GM19328 (cell line): ENCODE results near the gene HOXB8.

Experiments used
- ATAC-seq: cut with Tn5 transposase; IDR thresholded peaks from one replicate; pipeline ENCODE4 v1.9.1; 2021; ENCODE audit warnings: mild to moderate bottlenecking, moderate library complexity; ENCODE audit not compliant: unreplicated experiment

HOXB8 gene

DNA sequence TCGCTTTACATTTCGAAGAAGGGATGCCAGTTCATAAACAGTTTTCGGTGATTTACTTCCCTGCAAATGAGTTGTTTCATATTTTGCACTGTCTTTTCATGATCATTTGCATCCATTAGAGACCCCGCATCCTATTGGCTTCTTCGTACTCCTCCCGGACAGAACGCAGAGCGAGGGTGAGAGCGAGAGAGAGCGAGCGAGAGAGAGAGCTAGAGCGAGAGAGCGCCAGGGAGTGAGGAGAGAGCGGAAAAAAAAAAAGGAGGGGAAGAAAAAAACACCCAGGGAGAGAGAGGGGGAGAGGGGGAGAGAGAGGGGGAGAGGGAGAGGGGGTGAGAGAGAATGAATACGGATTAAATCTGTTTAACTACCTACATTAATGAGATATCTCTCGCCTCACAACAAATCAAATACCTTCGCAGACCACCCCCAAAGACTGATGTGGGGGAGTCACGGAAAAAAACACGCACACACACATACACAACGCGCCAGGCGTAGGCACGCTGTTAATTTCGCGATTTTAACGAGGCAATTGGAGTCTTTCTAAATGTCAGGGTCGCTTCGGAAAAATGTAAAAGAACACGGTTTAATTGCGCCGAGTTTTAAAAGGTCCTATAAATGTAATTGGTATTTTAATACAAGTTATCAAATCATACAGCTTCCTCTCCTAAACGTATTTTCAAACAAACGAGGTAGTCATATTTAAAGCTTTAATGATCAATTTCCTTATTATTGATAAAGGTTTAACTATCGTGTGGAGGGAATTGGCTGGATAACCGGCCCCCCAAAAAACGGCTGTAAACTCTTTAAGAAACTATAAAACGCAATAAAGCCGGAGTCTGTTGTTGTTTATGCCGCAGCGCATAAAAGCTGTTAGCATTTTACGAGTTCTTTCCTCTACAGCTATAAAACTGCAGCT, at the start of gene HOXB8:
Gene HOXB8 (minus strand): TSS at position 246 of the 916 bp plus-strand sequence. CDS start 588 bp downstream, outside the sequence.
- no peak for ATAC-seq

DNA sequence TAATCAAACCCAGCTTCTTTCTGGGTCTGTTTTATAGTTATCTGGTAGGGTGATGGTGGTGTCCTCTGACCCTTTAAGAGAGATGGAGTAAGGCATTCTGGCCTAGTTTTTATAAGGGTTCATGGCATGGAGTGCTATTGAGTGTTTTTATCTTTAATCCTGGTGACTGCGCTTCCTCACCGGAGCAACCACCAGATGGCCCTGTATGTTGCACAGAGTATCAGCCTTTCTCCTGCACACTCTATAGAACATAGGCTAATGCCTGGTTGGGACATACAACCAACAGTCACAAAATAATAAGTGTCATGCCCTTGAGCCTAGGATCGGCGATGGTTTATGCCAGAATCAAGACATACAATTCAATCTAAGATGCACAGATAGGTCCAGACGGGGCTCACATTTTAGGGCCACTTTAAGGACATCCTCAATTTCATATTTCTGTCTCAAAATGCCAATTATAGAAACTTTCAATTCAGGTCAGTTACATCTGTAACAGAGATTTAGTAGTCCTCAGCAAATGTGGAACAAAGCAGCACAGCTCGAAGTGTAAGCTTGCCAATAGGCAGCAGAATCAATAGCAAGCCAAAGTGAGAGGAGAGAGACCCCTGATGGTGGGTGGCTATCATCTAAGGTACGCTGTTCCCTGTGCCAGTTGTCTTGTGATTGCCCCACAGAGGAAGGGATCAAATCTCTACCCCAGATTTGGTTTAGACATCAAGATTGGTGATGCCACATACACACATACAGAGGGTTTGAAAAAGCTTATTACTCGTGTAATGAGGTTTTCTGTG, 48.2 kb upstream of the HOXB8 start:
- no peak for ATAC-seq

DNA sequence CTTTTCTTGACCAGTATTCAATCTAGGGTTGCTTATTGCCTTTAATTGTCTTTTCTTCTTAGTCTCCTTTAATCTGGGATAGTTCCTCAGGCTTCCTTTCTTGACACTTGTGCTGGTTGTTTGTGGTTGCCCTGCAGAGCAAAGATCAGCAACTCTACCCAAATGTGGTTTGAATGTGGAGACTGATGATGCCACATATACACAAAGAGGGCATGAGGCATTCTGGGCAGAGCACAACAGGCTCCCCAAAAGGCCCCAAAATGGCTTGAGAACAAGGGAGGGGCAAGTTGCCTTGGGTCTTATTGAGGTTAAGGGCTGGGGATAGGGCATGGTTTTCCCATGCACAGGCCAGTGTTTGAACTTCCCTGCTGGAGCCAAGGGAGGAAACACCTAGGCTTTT, 40.8 kb upstream of the HOXB8 start:
- ATAC-seq: no peak

DNA sequence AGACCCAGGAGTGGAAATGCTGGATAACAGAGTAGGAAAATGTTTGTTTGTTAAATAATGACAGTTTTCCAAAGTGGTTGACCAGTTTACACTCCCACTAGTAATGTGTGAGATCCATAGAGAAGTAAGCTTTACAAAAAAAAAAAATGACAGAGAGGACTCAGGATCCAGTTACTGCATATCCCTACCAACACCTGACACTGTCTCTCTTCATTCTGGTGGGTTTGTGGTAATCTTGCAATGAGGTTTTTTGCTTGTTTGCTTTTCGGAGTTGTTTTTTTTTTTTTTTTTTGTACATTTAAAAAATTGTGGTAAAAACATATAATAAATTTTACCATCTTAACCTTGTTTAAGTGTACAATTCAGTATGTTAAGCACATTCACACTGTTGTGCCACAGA, 34.6 kb upstream of the HOXB8 start:
- ATAC-seq: no peak

DNA sequence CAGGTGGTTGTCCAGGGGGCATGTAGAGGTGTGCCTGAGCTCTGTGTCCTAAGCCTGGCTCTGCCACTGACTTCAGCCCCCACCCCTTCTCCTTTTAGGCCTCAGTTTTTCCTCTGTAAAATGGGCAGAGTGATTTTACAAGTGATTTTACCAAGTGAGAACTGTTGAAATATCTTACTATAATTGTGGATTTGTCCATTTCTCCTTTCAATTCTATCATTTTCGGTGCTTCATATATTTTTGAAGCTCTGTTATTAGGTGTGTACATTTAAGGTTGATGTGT, 32.8 kb upstream of the HOXB8 start:
- ATAC-seq: no peak

DNA sequence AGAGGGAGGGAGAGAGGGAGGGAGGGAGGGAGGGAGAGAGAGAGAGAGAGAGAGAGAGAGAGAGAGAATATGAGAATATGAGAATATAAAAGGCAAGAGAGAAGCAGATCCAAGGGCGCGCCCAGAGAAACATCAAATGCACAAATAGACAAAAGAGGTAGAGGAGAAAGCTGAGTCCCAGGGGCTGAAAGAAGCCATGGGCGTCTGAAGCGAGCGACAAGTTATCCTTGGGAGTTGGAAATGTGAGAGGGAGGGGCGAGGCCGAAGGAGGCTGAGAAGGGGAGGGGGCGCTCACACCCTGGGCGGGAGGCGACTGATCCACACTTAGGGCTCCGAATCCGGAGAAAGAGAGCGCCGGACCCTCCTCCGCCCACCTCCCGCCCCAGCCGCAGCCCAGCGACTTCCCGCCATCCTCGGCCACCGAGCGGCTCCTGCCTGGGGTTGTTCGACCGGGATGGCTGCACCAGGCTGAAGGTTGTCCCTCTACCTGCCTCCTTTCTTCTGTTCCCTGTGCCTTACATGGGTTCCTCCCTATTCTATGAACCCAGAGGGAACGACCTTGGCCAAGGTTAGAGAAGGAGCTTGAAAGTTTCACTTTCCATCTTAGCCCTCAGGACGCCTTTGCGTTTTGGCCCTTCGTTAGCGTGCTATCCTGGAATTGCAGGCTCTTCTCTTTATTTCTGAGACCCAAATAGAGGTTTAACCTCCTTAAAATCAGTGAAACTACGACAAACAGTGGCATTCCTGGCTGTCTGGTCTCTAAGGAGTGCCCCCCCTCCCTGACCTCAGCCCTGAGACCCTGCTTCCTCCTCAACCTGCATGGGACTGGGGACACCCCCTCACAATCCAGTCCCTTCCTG, 32.2 kb upstream of the HOXB8 start:
- ATAC-seq: no peak

DNA sequence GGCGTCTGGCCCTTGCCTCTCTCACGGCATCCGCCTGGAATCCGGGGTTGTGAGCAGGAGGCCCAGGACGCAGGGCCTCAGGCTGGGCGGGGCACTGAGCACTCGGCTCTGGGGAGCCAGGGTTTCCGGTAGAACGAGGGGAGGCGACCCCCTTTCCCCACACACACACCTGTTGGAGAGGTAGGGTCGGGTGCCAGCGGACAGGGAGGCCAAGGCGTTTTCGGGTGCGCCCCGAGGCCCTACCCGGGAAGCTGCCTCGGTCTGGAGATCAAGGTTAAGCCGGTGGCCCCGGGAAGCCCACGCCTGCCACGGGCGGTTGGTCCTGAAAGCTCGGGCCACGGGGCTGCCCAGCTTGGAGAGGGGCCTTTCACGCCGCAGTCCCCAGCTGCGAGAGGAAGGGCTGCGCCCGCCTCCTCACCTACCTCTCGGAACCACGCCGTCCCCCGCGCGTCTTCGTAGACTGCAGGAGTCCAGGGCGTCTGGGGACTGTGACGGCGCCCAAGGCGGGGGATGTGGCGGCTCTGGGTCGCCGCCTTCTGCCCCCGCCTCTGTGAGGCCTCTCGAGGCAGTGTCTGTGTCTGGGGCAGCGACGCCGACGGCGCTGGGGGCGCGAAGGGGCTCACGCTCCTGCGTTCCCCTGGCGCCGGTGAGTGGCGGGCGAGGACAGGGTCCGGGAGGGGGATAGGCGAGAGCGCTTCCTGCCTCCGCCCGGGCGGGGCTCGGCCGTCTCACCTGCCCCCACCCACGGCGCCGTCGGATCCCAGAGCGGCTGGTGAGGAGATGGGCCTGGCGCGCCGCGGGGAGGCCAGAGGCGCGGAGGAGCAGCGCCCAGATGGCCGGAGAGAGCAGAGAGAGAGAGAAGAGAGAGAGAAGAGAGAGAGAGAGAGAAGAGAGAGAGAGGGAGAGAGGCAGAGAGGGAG, 31.4 kb upstream of the HOXB8 start:
- ATAC-seq: no peak

DNA sequence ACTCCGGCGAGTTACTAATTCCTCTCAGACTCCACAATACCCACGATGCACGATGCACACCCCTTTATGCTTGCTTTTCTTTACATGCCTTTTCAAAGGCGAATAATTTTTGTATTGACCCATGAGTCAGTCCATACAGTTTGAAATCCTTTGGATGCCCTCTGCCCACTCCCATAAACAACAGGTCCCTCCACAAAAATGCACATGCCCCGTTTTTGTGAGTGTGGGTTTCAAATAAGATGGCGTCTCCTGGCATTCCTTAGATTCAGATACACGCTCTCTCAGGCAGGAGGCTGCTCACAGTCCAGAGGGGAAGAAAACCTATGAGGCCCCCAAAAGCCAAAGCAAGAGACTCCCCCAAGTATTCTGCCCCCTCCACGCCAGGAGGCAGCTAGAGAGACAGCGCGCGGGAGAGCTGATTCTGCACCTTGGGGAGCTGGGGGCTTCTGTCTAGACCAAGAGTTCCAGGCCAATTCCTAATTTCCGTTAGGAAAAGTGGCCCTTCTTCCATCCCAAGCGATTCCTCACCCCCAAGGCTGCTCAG, 30.6 kb upstream of the HOXB8 start:
- ATAC-seq: no peak

DNA sequence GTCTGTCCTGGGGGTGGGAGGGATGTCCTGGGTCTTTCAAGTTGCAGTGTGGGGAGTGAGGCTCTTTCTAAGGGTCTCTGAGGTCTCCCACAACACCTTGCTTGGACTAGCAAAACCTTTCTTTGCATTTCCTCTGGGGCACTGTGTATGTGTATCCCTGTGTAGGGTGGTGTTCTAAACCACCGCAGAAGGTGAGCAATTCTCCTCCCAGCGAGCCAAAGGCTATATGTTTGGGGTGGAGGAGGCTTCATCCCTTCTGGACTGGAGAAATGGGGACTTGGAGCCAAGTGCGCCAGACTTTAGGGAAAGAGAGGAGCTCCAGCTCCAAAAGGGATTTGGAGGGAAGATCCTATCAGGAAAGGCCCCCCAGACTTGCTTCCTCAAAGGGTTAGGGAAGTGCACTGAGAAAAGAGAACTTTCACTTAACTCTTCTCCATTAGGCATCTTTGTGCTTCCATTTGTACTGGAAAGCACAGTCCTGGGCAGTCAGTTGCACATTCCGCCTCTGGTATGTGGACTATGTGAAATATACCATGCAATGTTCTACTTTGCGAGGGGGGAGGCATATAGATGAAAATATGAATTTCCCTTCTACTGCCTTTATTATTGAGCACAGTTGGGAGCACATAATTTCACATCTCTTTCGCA, 29.9 kb upstream of the HOXB8 start:
- ATAC-seq: no peak

DNA sequence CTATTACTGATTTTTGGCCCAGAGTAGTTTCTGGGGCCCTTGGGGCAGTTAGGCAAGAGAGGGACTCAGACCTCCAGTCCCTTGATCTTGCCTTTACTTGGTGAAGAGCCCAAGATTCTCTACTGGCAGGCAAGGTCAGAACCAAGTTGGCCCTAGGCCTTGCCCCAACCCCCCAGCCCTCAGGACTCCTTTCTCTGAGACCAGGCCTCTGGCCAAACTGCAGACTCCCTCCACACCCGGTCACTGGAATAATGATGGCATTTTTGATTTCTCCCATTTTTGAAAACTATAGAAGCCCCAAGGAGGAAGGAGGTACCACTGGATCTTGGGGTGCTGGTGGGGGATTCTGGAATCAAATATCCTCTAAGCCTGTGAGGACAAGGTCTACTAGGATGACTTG, 29.1 kb upstream of the HOXB8 start:
- ATAC-seq: no peak

DNA sequence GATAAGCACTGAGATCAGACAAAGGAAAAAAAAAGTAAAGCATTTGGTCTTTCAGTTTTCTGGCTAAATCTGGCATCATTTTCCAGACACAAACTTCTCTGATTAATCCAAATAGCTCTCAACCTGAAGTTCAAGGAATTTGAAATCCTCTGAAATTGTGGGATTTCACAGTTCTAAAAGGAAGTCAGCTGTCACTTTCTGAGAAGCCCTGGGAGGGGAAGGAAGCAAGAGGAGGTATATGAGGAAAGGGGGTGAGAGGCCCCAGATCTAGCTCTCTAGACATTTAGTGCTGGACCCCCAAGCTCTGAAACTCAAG, 28.6 kb upstream of the HOXB8 start:
- ATAC-seq: no peak

DNA sequence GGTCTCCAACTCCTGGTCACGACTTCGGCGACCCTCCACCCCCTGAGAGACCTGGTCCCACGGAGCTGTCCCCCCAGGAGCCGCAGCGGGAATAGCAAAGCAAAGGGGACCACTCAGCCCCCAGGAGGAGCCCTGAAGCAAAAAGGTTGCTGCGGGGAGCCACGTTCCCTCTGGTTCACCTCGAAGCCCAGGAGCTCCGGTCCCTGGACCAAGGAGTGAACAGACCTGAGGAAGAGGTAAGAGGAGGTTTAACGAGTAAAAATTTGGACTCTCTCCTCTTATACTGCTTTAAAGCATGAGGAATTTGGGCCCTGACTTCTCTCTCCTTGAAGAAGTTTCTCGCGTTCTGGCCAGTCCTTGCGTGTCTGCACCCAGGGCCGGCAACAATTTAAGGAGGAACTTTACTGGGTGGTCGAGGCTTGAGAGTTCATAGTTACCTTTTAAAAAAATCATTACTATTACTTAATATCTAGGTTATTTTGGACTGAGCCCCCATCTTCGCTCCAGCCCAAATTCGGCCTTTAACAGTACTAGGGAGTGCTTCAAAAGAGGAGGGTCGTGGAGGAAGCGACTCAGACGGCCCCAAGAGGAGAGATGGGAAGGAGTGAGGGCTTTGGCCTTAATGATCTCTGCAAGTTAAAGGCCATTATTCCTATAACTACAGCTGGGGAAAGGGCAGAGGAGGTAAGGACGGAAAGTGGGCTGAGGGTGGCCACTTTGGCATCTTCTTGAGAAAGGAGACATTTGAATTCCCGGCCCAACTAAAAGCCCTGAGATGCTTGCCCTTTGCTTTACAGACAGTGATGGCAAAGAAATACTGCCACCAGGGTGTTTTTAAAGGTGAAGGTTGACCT, 28.0 kb upstream of the HOXB8 start:
- no peak for ATAC-seq

DNA sequence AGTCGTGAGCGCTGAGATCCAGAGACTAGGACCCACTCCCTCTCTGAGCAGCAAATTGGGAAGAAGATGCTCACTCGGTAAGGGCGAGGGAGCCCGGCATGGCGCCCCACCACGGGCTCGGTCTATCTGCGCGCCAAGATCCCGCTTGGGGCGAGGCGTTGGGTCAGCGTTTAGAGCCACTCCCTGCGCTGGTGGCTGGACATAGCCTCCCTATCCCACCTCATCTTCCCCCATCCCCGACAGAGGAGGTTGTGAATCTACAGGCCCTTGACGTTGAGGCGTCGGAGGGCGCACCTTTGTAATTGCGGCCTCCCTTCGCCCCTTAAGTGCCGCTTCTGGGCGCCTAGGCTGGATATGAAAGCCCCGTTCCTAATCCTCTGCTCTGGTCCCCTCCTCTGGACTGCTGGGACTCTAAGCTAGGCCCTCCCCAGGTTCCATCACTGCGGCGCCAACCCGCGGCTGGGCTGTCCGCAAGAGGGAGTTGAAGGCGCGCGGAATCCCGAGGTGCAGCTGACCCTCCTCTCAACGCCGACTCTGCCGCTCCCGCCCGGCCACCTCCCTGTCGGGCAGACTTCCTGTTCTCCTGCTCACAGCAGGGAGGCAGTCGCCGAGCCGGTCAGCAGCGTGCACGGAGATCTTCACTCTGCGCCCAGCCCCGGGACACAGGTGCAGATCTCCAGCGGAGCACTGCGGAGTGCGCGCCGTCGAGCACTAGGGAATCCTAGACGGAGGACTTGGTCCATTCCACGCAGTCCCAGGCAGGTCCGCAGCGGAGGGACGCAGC, 27.2 kb upstream of the HOXB8 start:
- ATAC-seq: no peak

DNA sequence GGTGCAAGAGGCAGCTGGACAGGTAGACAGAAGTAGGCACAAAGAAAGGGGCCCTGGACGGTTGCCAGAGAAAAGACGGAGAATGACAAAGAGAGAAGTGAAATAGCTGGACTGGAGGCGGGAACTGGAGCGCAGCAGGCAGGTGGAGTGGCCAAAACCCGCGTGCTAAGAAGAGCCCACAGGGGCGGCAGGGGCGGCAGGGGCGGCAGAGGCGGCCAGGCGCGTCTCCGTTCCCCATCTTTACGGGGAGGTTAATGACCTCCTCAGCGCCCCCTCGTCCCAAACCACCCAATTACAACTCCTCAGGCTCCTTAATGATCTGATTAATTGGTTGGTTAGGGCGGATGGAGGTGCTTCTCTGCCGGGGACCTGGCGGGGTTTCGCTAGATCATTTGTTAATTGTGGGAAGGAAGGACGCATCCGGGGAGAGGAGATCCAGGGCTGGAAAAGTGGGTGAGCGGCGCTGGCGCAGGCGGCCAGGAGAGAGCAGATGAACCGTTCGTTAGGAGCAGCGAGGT, 26.5 kb upstream of the HOXB8 start:
- ATAC-seq: no peak

DNA sequence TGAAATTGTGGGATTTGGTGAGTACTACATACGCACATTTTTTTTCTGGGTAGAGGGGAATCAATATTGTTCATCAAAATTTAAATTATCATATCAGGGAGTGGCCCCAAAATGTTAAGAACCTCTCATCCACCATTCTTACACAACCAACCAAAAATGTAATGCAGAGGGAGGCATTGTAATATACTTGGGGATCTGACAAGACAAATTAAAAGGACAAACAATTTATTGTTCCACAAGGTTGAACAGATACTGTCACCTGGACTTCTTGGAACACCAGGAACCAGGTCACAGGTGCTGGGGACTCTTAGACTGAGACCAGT, 25.7 kb upstream of the HOXB8 start:
- no peak for ATAC-seq

DNA sequence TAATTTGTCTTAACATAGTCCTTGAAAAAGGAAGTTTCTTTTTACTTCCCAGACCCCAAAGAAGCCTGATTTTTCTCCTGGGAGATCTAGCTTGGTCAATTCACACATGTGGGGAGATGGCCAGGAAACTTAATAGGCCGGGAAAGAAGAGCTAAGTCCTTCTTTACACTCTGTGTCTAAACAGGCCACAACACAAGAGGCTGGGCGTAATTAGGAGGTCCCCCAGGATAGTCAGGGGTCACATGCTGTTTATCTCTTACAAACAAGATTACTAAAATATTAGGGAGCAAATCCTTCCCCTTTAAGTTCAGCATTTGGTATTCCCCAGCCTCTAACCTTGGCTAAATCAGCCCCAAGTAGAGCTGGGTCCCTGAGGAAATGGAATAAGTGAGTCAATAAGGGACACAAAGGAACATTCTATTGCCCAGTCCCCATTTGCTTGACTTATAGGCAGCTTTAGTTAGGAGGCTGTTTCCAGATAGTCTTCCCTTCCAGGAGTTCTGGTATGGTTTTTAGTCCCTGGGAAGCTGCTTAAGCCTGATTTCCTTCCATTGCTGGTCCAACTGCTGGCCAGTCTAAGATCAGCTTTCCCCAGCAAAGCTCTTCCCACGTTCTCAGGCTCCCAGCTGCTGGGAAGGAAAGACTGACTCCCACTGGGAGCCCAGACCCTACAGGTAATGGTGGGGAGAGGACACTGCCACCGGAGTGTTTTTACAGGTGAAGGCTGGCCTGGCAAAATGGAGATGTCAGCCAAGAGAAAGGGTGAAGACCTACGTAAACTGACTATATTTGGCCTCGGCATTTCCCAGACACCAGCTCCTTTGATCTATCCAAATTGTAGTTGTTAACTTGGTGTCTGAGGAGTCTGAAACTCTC, 25.1 kb upstream of the HOXB8 start:
- no peak for ATAC-seq

DNA sequence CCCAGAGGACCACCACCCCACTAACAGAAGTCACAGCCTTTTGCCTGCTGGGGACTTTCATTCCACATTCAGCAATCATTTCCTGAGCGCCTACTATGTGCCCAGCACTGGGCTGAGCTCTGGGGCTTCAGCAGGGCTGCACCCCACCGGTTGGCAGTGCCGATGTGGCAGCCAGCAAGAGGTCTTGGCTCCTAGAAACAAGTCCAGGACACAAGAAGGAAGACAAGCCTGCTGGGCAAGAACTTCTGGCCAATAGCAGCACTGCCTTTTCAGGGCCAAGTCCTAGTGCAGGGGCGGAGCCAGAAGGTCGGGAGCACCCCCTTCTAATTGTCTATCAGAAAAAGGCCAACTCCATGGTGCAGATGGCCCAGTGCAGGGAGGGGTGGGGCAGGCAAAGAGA, 24.0 kb upstream of the HOXB8 start:
- ATAC-seq: no peak
